ENCODE results near the gene CMBL.
"Not testable (repeated sequence)": the region's sequence is repeated elsewhere in the genome, so short reads cannot be mapped to it uniquely, and the experiment has no call there.

The CMBL gene

GRCh38 chr5:10283927-10284635 is 23.6 kb downstream of the CMBL start:
- peak; percentile 69 to 76 for DNase-seq

- no peak for DNase-seq
Observed at GRCh38 chr5:10279925-10280720, 27.6 kb downstream of the CMBL start.

- no peak for DNase-seq
Observed at GRCh38 chr5:10279328-10279727, 28.4 kb downstream of the CMBL start.

GRCh38 chr5:10278658-10279279 is 28.9 kb downstream of the CMBL start:
- no peak for DNase-seq

- no peak for DNase-seq
Observed at GRCh38 chr5:10277773-10278630, 29.7 kb downstream of the CMBL start.

- DNase-seq, result no peak
Observed at GRCh38 chr5:10276691-10277090, 31.0 kb downstream of the CMBL start.

- no peak for DNase-seq
Observed at GRCh38 chr5:10275991-10276390, 31.7 kb downstream of the CMBL start.

GRCh38 chr5:10275460-10275859 is 32.2 kb downstream of the CMBL start:
- DNase-seq, result no peak

GRCh38 chr5:10272875-10273209 is 34.9 kb downstream of the CMBL start:
- DNase-seq, result not testable (repeated sequence)

GRCh38 chr5:10272053-10272874 is 35.4 kb downstream of the CMBL start:
- DNase-seq, result no peak

- DNase-seq, result no peak
Observed at GRCh38 chr5:10268100-10268499, 39.6 kb downstream of the CMBL start.

- no peak for DNase-seq
Observed at GRCh38 chr5:10266839-10267238, 40.9 kb downstream of the CMBL start.

- DNase-seq, result no peak
Observed at GRCh38 chr5:10266137-10266536, 41.6 kb downstream of the CMBL start.

- no peak for DNase-seq
Observed at GRCh38 chr5:10265245-10266109, 42.2 kb downstream of the CMBL start.

GRCh38 chr5:10264604-10265003 is 43.1 kb downstream of the CMBL start:
- no peak for DNase-seq

GRCh38 chr5:10262995-10263394 is 44.7 kb downstream of the CMBL start:
- no peak for DNase-seq

GRCh38 chr5:10262121-10262774 is 45.5 kb downstream of the CMBL start:
- DNase-seq, result no peak

- no peak for DNase-seq
Observed at GRCh38 chr5:10261065-10261464, 46.6 kb downstream of the CMBL start.

GRCh38 chr5:10259899-10260298 is 47.8 kb downstream of the CMBL start:
- no peak for DNase-seq

- DNase-seq, result no peak
Observed at GRCh38 chr5:10257870-10258269, 49.8 kb downstream of the CMBL start.

GRCh38 chr5:10254686-10255085 is 53.0 kb downstream of the CMBL start:
- no peak for DNase-seq

Measured in activated CD4-positive, alpha-beta T cell treated with anti-CD3 and anti-CD28 coated beads, Interleukin-2, amount 50 U/mL, for 4 hours (primary cell).